Fibroblast of mammary gland (primary cell): ENCODE results near the gene BTG4.
A peak's percentile ranks its signal among the peaks of the same experiment; 100 is the strongest.

Source experiments
- DNase-seq: peaks from one replicate; pipeline ENCODE4 v3.0.0-alpha.2; 2010; ENCODE audit warnings: low read depth
- H3K4me3 ChIP-seq: 2 replicates; pipeline ENCODE4 v1.5.1; 2011; ENCODE audit warnings: low read depth, mild to moderate bottlenecking, low read length, moderate library complexity; ENCODE audit not compliant: control insufficient read depth
- CTCF ChIP-seq: conservative IDR thresholded peaks from 2 replicates; pipeline ENCODE4 v1.5.1; 2011; ENCODE audit warnings: low read depth, low read length, inconsistent platforms; ENCODE audit not compliant: control insufficient read depth, insufficient read depth

The BTG4 gene

GRCh38 chr11:111448831-111449557 lies 63.2 kb downstream of the BTG4 start:
- no peak for TF ChIP-seq CTCF
- DNase-seq, result no peak
- no peak overlapping the region for H3K4me3 ChIP-seq

GRCh38 chr11:111448414-111448813 lies 63.8 kb downstream of the BTG4 start:
- DNase-seq, result no peak
- no peak for TF ChIP-seq CTCF
- H3K4me3 ChIP-seq, result no peak overlapping the region

- DNase-seq, result no peak
- TF ChIP-seq CTCF, result no peak
- H3K4me3 ChIP-seq, result no peak overlapping the region
Observed at GRCh38 chr11:111447931-111448330, 64.3 kb downstream of the BTG4 start.

- DNase-seq, result no peak
- no peak overlapping the region for H3K4me3 ChIP-seq
- no peak for TF ChIP-seq CTCF
Observed at GRCh38 chr11:111447112-111447471, 65.1 kb downstream of the BTG4 start.

- DNase-seq, result peak; percentile 93
- TF ChIP-seq CTCF, result peak; percentile 94
- H3K4me3 ChIP-seq, result no peak overlapping the region
Observed at GRCh38 chr11:111446404-111447111, 65.6 kb downstream of the BTG4 start.

- DNase-seq, result peak; percentile 30
- no peak overlapping the region for H3K4me3 ChIP-seq
- TF ChIP-seq CTCF, result no peak
Observed at GRCh38 chr11:111445586-111445985, 66.6 kb downstream of the BTG4 start.
